Activated CD8-positive, alpha-beta memory T cell treated with anti-CD3 and anti-CD28 coated beads, Interleukin-2, amount 50 U/mL, for 48 hours (primary cell): ENCODE results near the gene S100A7.
"Not testable (repeated sequence)": the region's sequence is repeated elsewhere in the genome, so short reads cannot be mapped to it uniquely, and the experiment has no call there.

Experiments
- DNase-seq: peaks from one replicate; pipeline ENCODE4 v3.0.0-alpha.2; 2020

Gene S100A7

GRCh38 chr1:153429266-153430165, 30.9 kb downstream of the S100A7 start:
- DNase-seq = no peak

GRCh38 chr1:153428791-153429190, 31.7 kb downstream of the S100A7 start:
- DNase-seq = no peak

GRCh38 chr1:153428073-153428638, 32.3 kb downstream of the S100A7 start:
- DNase-seq = no peak

GRCh38 chr1:153426809-153427208, 33.6 kb downstream of the S100A7 start:
- DNase-seq = no peak

- peak; percentile 88 for DNase-seq
Measured at GRCh38 chr1:153422450-153423068, 37.9 kb downstream of the S100A7 start.

GRCh38 chr1:153420306-153420705, 40.1 kb downstream of the S100A7 start:
- no peak for DNase-seq

GRCh38 chr1:153419436-153419793, 41.0 kb downstream of the S100A7 start:
- not testable (repeated sequence) for DNase-seq

- DNase-seq = not testable (repeated sequence)
Measured at GRCh38 chr1:153418758-153419435, 41.6 kb downstream of the S100A7 start.

GRCh38 chr1:153417136-153417888, 43.1 kb downstream of the S100A7 start:
- DNase-seq = no peak

- no peak for DNase-seq
Measured at GRCh38 chr1:153415850-153416570, 44.4 kb downstream of the S100A7 start, which contains the start of gene S100A7A. TSS of gene S100A7A (plus strand) at chr1:153416520. CDS start at chr1:153418083, 1,563 bp downstream.

GRCh38 chr1:153413961-153414360, 46.5 kb downstream of the S100A7 start:
- DNase-seq = not testable (repeated sequence)
